Dermis microvascular lymphatic vessel endothelial cell (primary cell): Measurements from ENCODE around the gene B3GALT2. TPM values are rescaled to one million over a fixed set of nuclear protein-coding genes. Genes with fewer than 3 reads are reported as not detected.

Experiments
- DNase-seq, 2 donors: peaks; one replicate each; pipeline versions ENCODE4 v3.0.0 to v3.0.0-alpha.2; 2010; ENCODE audit warnings: low read depth in 2 of 2
- total RNA-seq: library from RNA; depleted of rRNA; stranded (reverse); fragments of >200 nt; gene quantifications from 2 replicates; pipeline ENCODE4 v1.2.1, GENCODE V29; 2014

B3GALT2 gene
- total RNA-seq, 1 donor from 2014 or later: 1.5 TPM

DNA sequence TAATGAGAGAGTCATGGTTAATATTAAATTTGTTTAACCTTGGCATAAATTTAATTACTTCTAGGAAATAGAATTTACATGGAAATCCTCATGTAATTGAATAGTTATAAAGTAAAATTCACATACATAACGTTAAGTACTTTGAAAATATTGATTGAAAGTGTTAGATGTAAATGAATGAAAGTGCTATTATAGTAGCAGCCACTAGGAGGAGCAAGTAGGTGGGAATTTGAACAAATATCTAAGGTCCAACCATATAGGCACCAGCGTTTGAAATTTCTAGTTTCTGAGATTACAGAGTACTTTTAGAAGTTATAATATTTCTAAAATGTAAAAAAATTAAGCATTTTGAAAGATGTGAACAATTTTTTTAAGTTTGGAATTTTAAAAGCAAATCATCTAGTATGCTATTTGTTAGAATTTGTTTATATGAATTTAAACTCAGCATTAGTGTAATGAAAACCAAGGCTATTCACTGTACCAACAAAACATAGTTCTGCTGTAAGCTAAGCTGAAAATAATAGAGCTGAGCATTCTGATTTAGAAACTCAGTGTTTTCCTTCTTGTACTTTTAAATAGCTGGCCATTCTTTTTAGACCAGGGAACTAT, 3.3 kb downstream of the B3GALT2 start:
- peak; percentile 54 to 66 for DNase-seq

DNA sequence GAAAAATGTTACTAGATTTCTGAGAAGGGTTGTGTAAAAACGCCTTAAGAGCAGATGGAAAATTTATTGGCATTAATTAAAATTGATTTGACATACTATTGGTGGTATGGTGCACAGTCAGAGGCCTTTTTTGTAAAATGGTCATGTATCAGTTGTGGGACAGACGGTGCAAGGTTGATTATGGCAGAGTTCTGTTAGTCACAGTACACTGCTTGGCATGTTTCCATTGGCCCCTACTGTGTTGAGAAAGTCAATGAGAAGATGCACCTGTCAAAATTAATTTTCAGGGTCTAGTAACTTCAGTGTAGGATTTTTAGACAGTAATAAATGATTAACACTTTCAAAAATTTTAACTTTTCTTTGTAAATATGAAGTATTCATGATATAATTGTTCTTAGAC, 4.4 kb downstream of the B3GALT2 start:
- DNase-seq: peak in 1 of 2 donors; percentile 15

DNA sequence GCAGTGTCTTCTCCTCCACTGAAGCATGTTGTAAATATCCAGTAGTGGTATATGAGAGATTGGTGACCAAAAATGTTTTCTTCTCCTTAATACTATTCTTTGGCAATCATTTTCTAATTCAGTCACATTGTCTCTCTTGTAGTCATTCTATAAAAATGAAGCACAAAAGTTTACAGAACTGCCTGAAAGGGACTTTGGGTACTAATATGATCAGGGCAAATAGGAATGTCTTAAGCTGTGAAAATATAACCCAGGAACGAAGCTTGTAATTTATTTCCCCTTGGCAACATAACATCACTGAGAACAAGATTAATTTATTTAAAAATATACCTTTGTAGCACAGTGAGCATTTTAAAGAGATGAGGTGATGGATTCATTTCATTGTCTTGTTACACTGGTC, 4.9 kb downstream of the B3GALT2 start:
- no peak for DNase-seq

DNA sequence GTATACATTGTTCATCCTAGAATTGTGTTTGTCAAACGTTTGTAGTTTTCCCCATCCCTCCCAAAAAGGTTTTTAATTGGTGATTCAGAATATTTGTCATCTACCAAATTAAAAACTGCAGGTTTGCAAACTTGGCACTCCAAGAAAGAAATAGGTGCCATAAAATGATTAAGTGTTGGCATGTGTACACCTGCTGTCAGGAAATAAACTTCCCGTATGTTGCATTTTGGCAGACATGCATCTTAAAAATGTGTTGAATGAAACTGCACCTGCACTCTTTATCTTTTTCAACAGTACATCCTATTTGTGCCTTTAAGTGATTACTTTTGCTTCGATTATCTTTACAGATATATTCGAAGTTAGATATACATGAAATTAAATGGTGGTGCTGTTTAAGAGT, 7.3 kb downstream of the B3GALT2 start:
- peak in 1 of 2 donors; percentile 37 for DNase-seq

DNA sequence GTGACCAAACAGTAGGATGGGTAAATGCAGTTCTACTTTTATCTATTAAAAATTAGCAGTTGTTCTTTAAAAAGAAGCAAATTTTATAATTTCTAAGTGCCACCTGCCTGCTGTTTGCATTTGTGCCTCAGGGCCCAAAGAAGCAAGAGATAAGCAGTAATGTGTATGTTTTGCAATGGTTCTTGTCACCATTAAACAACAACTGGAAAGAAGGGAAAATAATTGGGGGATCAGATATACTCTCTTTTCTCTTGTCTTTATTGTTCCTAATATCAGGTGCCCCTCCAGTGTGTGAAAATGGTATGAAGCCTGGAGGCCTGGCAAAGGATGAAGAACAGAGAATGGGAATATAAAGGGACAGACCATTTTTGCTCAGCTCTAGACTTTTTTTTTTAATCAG, 9.6 kb downstream of the B3GALT2 start:
- no peak for DNase-seq

DNA sequence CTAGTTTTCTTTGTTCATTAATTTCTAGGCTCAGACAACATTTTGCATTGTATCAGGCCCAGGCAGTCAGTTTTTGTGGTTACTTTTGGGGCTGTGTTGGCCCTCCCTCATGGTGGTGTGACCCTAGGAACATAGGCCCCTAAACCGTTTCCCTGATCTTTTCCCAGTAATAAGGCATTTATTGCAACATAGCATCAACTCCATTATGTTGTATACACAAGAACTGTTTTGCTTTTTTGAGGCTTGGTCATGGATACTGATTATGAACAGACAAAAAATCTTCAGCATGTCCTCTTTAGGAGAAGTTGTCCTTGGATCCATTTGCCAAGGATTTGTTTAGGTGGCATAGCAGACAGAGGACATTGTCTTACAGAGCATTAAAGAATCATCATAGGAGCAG, 10.3 kb downstream of the B3GALT2 start:
- no peak for DNase-seq

DNA sequence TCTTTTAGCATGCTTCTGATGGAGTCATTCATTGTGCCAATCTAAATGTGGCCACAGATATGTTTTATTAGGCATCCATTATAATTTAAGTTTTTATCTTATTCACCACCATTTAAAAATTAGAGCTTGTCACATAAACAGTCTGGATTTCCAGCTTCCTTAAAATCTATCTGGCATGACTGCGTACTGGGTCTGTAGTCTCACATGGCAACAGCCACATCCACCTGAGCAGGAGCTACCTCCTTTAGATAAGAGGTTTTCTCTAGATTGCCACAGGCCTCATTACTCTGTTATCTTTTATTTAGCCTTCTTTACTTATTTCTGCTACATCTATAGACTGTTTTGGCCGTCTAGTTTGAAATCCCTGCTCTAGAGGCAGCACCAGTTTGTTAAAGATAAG, 29.1 kb downstream of the B3GALT2 start:
- DNase-seq: no peak

DNA sequence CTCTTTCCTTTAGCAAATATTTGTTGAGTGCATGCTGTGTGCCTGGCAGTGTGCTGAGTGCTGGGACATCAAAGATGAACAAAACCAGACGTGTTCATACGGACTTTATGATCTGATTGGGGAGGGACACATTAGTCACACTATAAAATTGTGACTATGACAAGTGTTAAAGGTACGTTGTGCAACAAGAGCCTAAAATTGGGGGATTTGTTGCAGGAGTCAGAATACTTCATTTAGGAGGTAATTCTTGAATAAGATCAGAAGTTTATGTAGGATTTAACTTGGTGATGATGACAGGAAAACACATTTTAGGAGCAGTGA, 29.6 kb downstream of the B3GALT2 start:
- no peak for DNase-seq

DNA sequence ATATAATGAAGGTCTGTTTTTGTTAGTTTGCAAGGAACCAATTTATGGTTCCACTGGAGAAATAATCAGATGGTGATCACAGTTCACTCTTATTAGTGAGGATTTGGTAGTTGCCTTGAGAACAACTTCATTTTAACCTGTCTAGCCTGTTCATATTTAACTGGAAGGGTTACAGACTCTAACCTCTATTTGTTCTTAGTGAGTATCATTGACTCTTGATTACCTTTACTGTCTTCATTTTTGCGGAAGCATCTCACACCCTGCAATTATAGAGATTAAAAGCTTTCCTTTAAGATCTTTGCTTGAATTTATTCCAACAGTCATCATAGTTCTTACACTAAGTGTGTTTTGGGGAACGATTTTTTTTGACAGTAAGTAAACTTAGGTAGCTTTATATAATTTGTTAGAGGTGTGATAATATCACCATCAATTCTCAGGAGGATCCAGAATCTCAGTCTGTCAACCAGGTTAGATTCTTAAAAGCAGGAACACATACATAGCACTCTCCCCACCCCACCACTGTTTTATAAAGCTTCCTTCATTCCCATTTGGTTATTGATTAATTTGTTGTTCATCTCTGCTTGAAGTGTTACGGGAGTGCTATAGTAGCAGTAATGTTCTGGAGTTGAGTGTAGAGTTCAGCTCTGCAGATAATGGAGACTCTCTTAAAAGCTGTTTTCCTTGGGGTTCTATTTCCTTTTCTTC, 30.1 kb downstream of the B3GALT2 start:
- DNase-seq: no peak

DNA sequence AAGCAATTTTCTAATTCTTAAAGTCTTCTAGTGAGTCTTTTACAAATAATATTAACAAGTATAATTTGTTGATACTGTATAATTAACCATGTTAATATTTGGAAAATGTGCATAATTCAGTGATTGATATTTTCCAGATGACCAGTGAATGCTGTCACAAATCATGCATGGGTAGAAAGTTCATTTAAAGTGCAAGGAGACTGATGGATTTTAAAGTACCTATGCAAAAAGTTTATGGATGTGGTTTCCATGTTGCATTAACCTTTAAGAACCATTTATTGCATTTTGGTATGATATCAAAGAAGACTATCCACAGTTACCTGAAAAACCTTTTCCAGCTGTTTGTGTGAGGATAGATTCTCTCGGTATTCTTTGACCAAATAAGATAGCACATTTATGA, 41.4 kb downstream of the B3GALT2 start:
- no peak for DNase-seq

DNA sequence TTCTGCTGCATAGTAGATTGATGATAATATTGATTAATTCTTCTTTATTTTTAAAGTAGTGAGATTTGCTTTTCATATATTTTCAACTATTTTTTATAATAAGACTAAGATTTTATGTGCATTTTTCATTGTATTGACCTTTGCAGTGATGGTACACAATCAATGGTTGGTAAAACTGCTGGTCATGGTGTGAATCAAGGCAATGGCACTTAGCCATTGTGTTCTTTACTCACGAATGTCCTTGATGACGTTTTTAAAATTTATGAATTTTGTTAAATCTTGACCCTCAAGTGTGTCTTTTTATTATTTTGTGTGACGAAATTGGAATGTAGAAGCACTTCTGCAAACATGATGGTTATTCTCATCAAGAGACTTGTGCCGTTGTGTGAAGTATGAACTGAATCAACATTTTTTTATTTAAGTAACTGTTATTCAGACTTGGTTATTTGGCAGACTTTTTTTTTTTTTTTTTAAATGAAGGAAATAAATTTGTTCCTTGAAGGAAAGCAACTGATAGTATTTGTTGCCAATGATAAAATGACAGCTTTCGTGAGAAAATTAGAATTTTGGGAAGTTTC, 42.0 kb downstream of the B3GALT2 start:
- DNase-seq: no peak

DNA sequence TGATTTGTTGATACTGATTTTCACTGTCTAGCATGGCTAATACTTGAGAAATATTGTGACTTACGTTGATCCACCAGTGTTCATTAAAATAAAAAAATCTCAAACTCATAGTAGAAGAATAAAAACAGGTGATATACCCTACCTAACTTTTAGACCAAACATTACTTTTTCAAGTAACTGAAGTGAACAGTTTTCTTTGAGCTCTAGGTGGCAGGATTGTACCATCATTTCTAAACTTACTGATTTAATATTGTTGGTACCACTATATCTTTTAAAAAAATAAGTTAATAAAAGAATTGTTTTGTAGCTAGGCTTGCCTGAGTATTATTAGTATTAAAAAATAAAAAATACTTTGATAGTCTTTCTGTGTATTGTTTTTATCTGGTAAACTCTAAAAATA, 43.1 kb downstream of the B3GALT2 start:
- peak; percentile 22 to 39 for DNase-seq

DNA sequence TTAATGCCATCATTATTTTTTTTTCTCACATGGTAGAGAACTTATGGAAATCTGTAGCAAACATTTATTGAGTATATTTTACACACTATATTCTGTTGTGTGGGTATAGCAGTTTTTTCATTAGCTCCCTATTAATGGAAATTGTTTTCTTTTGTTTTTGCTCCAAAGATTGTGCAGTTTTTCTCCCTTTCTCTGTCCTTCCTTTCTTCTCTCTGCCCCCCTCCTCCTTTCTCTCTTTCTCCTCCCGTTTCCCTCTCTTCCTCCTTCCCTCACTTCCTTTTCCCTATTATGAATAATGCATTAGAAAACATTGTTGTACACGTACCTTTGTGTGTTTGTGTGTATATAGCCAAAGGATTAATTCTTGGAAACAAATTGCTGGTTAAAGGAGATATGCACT, 44.0 kb downstream of the B3GALT2 start:
- DNase-seq: no peak

DNA sequence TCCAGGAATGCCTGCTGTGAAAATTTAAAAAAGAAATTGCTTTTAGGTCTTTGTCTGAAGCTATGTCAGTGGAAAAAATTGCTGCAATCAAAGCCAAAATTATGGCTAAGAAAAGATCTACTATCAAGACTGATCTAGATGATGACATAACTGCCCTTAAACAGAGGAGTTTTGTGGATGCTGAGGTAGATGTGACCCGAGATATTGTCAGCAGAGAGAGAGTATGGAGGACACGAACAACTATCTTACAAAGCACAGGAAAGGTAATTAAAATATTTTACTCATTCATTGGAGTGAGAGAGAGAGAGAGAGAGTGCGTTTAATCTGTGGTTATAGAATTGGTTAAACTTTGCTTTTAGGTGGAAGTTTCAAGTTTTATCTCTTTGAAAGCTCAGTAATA, 44.6 kb downstream of the B3GALT2 start:
- no peak for DNase-seq

DNA sequence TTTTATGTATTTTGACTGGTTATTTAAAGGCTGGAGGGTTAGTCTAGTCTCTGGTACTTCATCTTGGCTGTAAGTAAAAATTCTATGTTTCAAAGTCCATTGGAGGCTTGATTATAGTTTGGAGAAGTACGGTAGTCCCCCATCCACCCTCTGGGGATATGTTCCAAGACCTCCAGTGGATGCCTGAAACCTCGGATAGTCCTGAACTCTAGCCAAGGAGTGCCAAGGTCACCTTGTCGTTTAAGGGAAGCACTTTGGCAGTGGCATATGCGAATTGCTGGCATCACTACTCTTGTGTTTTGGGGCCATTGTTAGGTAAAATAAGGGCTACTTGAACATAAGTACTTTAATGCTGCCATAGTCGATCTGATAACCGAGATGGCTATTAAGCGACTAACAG, 46.2 kb downstream of the B3GALT2 start:
- DNase-seq: no peak

DNA sequence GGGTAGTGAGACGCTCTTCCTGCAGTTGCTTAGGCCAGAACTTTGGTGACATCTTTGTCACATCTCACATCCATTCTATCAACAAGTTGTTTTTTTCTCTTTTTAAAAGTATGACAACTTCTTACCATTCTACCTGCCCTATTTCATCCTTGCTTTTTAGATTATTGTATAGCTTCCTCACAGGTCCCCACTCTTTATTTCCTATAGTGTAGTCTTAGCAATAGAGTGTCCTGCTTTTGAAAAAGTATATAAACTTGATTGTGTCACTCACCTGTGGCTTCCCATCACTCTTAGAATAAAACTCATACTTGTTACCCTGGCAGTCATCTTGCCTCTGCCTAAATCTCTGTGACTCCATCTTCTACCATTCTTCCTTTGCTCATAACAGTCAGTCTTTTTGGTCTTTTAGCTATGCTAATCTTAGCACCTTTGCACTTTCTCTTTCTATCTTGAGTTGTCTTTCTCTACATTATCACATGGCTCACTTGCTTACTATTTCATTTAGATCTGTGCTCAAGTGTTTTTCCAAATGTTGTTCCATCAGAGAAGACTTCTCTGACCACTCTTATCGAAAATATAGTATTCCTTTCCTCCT, 55.0 kb downstream of the B3GALT2 start:
- no peak for DNase-seq

Other genes with a start within 250 kb of the B3GALT2 start
- 13.8 and 14.5 TPM in 2 replicates for gene UCHL5, start 127.3 kb downstream of the B3GALT2 start, total RNA-seq
- 147 and 168 TPM in 2 replicates for gene RO60, start 127.0 kb downstream of the B3GALT2 start, total RNA-seq
- gene GLRX2, start 81.2 kb downstream of the B3GALT2 start, total RNA-seq: 2.3 and 8.6 TPM in 2 replicates
- gene CDC73, start 64.6 kb downstream of the B3GALT2 start, total RNA-seq: 10.7 and 13.0 TPM in 2 replicates